Femur (tissue), 1 donor: ENCODE measurements around the gene GDA.

ENCODE experiments used
- DNase-seq: peaks from one replicate; pipeline ENCODE4 v3.0.0-alpha.2; 2017

GDA gene

GRCh38 chr9:72149231-72149975 is at the start of gene GDA:
GDA (plus strand) TSS chr9:72149440; CDS start chr9:72149560, 120 bp downstream.
- no peak for DNase-seq

- DNase-seq, result no peak
These were observed 46.7 kb upstream of the GDA start for GRCh38 chr9:72102520-72102919.

- DNase-seq, result no peak
These were observed 36.2 kb upstream of the GDA start for GRCh38 chr9:72113056-72113455.

- DNase-seq, result no peak
These were observed 29.4 kb upstream of the GDA start for GRCh38 chr9:72119853-72120252.

GRCh38 chr9:72124947-72125346 is 24.3 kb upstream of the GDA start:
- DNase-seq, result no peak

GRCh38 chr9:72127753-72128152 is 21.5 kb upstream of the GDA start:
- no peak for DNase-seq

- no peak for DNase-seq
These were observed 20.7 kb upstream of the GDA start for GRCh38 chr9:72128526-72128925.

GRCh38 chr9:72129271-72130156 is 19.7 kb upstream of the GDA start:
- no peak for DNase-seq

- no peak for DNase-seq
These were observed 18.9 kb upstream of the GDA start for GRCh38 chr9:72130321-72130720.

- no peak for DNase-seq
These were observed 18.0 kb upstream of the GDA start for GRCh38 chr9:72131206-72131605.

GRCh38 chr9:72132052-72132451 is 17.2 kb upstream of the GDA start:
- no peak for DNase-seq

- DNase-seq, result no peak
These were observed 15.7 kb upstream of the GDA start for GRCh38 chr9:72133365-72134035.

GRCh38 chr9:72134801-72135200 is 14.4 kb upstream of the GDA start:
- no peak for DNase-seq

- DNase-seq, result no peak
These were observed 11.4 kb upstream of the GDA start for GRCh38 chr9:72137697-72138365.

GRCh38 chr9:72139226-72139625 is 10.0 kb upstream of the GDA start:
- no peak for DNase-seq

- DNase-seq, result no peak
These were observed 8.7 kb upstream of the GDA start for GRCh38 chr9:72140586-72140985.

GRCh38 chr9:72141484-72141883 is 7.8 kb upstream of the GDA start:
- no peak for DNase-seq

GRCh38 chr9:72144756-72145492 is 4.3 kb upstream of the GDA start:
- no peak for DNase-seq

GRCh38 chr9:72145733-72146505 is 3.3 kb upstream of the GDA start:
- no peak for DNase-seq

- no peak for DNase-seq
These were observed 1.6 kb upstream of the GDA start for GRCh38 chr9:72147676-72148075.

GRCh38 chr9:72150127-72150526 is 887 bp downstream of the GDA start:
- no peak for DNase-seq
